Measurements from ENCODE around the gene STYXL1. TPM values are rescaled to one million over a fixed set of nuclear protein-coding genes. Genes with fewer than 3 reads are reported as not detected.
"Not testable (repeated sequence)": the region's sequence is repeated elsewhere in the genome, so short reads cannot be mapped to it uniquely, and the experiment has no call there.

STYXL1 gene
- total RNA-seq, 1 donor from 2014 or later: 45.3 TPM

GRCh38 chr7:76054123-76055120 is 6.6 kb upstream of the STYXL1 start:
- Histone ChIP-seq H3K4me1 (ENCODE audit: insufficient read depth, low read length) (peaks cover 9% of the 10 kb centered on the region), H3K27me3 (ENCODE audit: insufficient read depth, low read length) (no peaks in the 10 kb centered on the region), H4K20me1 (ENCODE audit: insufficient read depth, low read length) (peaks cover 78% of the 10 kb centered on the region), H3K79me2 (ENCODE audit: insufficient read depth, low read length) (peaks cover 81% of the 10 kb centered on the region), H3K27ac (ENCODE audit: low read depth, low read length) (no peak overlapping the region), H3K36me3 (ENCODE audit: insufficient read depth, low read length) (peaks cover 22% of the 10 kb centered on the region), H2AFZ (ENCODE audit: low read depth, low read length) (no peak overlapping the region), H3K4me3 (ENCODE audit: insufficient read depth, low read depth, low read length) (no peak overlapping the region), H3K9me3 (ENCODE audit: insufficient read depth, low read depth, low read length) (no peaks in the 10 kb centered on the region), H3K9ac (ENCODE audit: low read length) (peak overlapping the region; percentile 39), H3K4me2 (ENCODE audit: low read length) (peak overlapping the region; percentile 25)
- peaks cover 15% of the 10 kb centered on the region for H3K4me1 Mint-ChIP-seq (ENCODE audit: low read depth, unreplicated experiment)
- H3K36me3 Mint-ChIP-seq (ENCODE audit: low read depth, unreplicated experiment): peaks cover 7% of the 10 kb centered on the region
- H3K9me3 Mint-ChIP-seq (ENCODE audit: unreplicated experiment): no peaks in the 10 kb centered on the region
- no peaks in the 10 kb centered on the region for H3K27me3 Mint-ChIP-seq (ENCODE audit: low read depth, unreplicated experiment)
- TF ChIP-seq, protein P1, sequence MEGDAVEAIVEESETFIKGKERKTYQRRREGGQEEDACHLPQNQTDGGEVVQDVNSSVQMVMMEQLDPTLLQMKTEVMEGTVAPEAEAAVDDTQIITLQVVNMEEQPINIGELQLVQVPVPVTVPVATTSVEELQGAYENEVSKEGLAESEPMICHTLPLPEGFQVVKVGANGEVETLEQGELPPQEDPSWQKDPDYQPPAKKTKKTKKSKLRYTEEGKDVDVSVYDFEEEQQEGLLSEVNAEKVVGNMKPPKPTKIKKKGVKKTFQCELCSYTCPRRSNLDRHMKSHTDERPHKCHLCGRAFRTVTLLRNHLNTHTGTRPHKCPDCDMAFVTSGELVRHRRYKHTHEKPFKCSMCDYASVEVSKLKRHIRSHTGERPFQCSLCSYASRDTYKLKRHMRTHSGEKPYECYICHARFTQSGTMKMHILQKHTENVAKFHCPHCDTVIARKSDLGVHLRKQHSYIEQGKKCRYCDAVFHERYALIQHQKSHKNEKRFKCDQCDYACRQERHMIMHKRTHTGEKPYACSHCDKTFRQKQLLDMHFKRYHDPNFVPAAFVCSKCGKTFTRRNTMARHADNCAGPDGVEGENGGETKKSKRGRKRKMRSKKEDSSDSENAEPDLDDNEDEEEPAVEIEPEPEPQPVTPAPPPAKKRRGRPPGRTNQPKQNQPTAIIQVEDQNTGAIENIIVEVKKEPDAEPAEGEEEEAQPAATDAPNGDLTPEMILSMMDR (IDR thresholded peaks at IDR 0.05; ENCODE audit: insufficient read depth, low read depth, low read length): no peak
- TF ChIP-seq EZH2 (IDR thresholded peaks at IDR 0.05; ENCODE audit: insufficient read depth, low read length): no peak
- FAIRE-seq: no peak
- no peak overlapping the region for H3K27ac Mint-ChIP-seq (ENCODE audit: unreplicated experiment)
- DNase-seq (ENCODE audit: low read depth): peak; percentile 14
- no peak overlapping the region for H3K4me3 Mint-ChIP-seq (ENCODE audit: unreplicated experiment)

- Histone ChIP-seq H4K20me1 (ENCODE audit: insufficient read depth, low read length) (peaks cover 79% of the 10 kb centered on the region), H3K9ac (ENCODE audit: low read length) (peak overlapping the region; percentile 39), H2AFZ (ENCODE audit: low read depth, low read length) (no peak overlapping the region), H3K27ac (ENCODE audit: low read depth, low read length) (no peak overlapping the region), H3K4me1 (ENCODE audit: insufficient read depth, low read length) (peaks cover 9% of the 10 kb centered on the region), H3K27me3 (ENCODE audit: insufficient read depth, low read length) (no peaks in the 10 kb centered on the region), H3K36me3 (ENCODE audit: insufficient read depth, low read length) (peaks cover 12% of the 10 kb centered on the region), H3K79me2 (ENCODE audit: insufficient read depth, low read length) (peaks cover 91% of the 10 kb centered on the region), H3K4me3 (ENCODE audit: insufficient read depth, low read depth, low read length) (no peak overlapping the region), H3K9me3 (ENCODE audit: insufficient read depth, low read depth, low read length) (no peaks in the 10 kb centered on the region), H3K4me2 (ENCODE audit: low read length) (no peak overlapping the region)
- Mint-ChIP-seq H3K4me1 (ENCODE audit: low read depth, unreplicated experiment) (peaks cover 19% of the 10 kb centered on the region), H3K9me3 (ENCODE audit: unreplicated experiment) (no peaks in the 10 kb centered on the region), H3K27me3 (ENCODE audit: low read depth, unreplicated experiment) (no peaks in the 10 kb centered on the region), H3K27ac (ENCODE audit: unreplicated experiment) (no peak overlapping the region), H3K4me3 (ENCODE audit: unreplicated experiment) (no peak overlapping the region), H3K36me3 (ENCODE audit: low read depth, unreplicated experiment) (peaks cover 11% of the 10 kb centered on the region)
- DNase-seq (ENCODE audit: low read depth): no peak
- TF ChIP-seq, protein P1 (IDR thresholded peaks at IDR 0.05; ENCODE audit: insufficient read depth, low read depth, low read length): no peak
- TF ChIP-seq EZH2 (IDR thresholded peaks at IDR 0.05; ENCODE audit: insufficient read depth, low read length): no peak
- FAIRE-seq: no peak
Measured at GRCh38 chr7:76053461-76053860, 5.7 kb upstream of the STYXL1 start.

DNA sequence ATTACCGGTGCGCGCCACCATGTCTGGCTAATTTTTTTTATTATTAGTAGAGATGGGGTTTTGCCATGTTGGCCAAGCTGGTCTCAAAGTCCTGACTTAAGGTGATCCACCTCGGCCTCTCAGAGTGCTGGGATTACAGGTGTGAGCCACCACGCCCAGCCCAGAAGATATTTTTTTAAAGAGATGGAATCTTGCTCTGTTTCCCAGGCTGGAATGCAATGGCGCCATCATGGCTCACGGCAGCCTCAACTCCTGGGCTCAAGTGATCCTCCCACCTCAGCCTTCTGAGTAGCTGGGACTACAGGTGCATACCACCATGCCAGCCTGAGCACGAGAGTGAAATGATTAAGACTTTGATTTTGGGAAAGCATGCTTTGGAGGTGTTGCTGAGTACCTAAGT is 4.9 kb upstream of the STYXL1 start:
- not testable (repeated sequence) for H3K9me3 Mint-ChIP-seq (ENCODE audit: unreplicated experiment); H2AFZ ChIP-seq (ENCODE audit: low read depth, low read length)

More for the DNA sequence above, 4.9 kb upstream of the STYXL1 start:
- not testable (repeated sequence) for H3K4me3 Mint-ChIP-seq (ENCODE audit: unreplicated experiment); H3K27ac Mint-ChIP-seq (ENCODE audit: unreplicated experiment); H3K4me2 ChIP-seq (ENCODE audit: low read length); FAIRE-seq; H3K4me1 ChIP-seq (ENCODE audit: insufficient read depth, low read length); H3K9ac ChIP-seq (ENCODE audit: low read length); H3K27me3 ChIP-seq (ENCODE audit: insufficient read depth, low read length); H3K27ac ChIP-seq (ENCODE audit: low read depth, low read length); DNase-seq (ENCODE audit: low read depth); H3K27me3 Mint-ChIP-seq (ENCODE audit: low read depth, unreplicated experiment); H3K4me3 ChIP-seq (ENCODE audit: insufficient read depth, low read depth, low read length); H3K9me3 ChIP-seq (ENCODE audit: insufficient read depth, low read depth, low read length); H3K36me3 ChIP-seq (ENCODE audit: insufficient read depth, low read length)
- Mint-ChIP-seq H3K36me3 (ENCODE audit: low read depth, unreplicated experiment) (peaks cover 11% of the 10 kb centered on the region), H3K4me1 (ENCODE audit: low read depth, unreplicated experiment) (peaks cover 19% of the 10 kb centered on the region)
- peaks cover 72% of the 10 kb centered on the region for H4K20me1 ChIP-seq (ENCODE audit: insufficient read depth, low read length)
- peaks cover 98% of the 10 kb centered on the region for H3K79me2 ChIP-seq (ENCODE audit: insufficient read depth, low read length)

Data from astrocyte (in vitro differentiated cells and primary cell).